Heart right ventricle (tissue), 16 donors: Measurements from ENCODE around the gene RFC3. TPM values are rescaled to one million over a fixed set of nuclear protein-coding genes. Genes with fewer than 3 reads are reported as not detected.
"Not testable (repeated sequence)": the region's sequence is repeated elsewhere in the genome, so short reads cannot be mapped to it uniquely, and the experiment has no call there.

Experiments
- ATAC-seq, 8 donors: fragments of 200-7000 bp; cut with Tn5 transposase; one replicate each; pipeline ENCODE4 v1.9.1; 2020; ENCODE audit warnings: mild to moderate bottlenecking in 8 of 8, moderate library complexity in 8 of 8, moderate number of reproducible peaks in 1 of 8
- DNase-seq, 2 donors: peaks; one replicate each; pipeline ENCODE4 v3.0.0-alpha.2; 2020
- H3K27ac ChIP-seq, 10 donors: fragments of 200-600 bp; sonication (generic) in 2 of 10; one replicate each; pipeline versions ENCODE4 v1.5.0 to v1.8.0; 2020 to 2022; ENCODE audit warnings: mild to moderate bottlenecking in 3 of 10
- H3K27me3 ChIP-seq, 7 donors: fragments of 200-600 bp; one replicate each; pipeline ENCODE4 v1.8.0; 2021 to 2022; ENCODE audit warnings: mild to moderate bottlenecking in 2 of 7
- H3K36me3 ChIP-seq, 9 donors: fragments of 200-600 bp; sonication (generic) in 1 of 9; one replicate each; pipeline versions ENCODE4 v1.5.0 to v1.8.0; 2020 to 2022; ENCODE audit warnings: mild to moderate bottlenecking in 2 of 9
- H3K4me1 ChIP-seq, 9 donors: fragments of 200-600 bp; sonication (generic) in 1 of 9; one replicate each; pipeline versions ENCODE4 v1.5.0 to v1.8.0; 2020 to 2022; ENCODE audit warnings: mild to moderate bottlenecking in 4 of 9
- H3K4me3 ChIP-seq, 10 donors: fragments of 200-600 bp; sonication (generic) in 2 of 10; one replicate each; pipeline versions ENCODE4 v1.5.0 to v1.8.0; 2020 to 2022; ENCODE audit warnings: mild to moderate bottlenecking in 7 of 10, moderate library complexity in 2 of 10
- H3K9me3 ChIP-seq, 11 donors: fragments of 200-600 bp in 10 of 11; sonication (generic) in 2 of 11; one replicate each; pipeline versions ENCODE4 v1.5.0 to v1.8.0; 2013 to 2022; ENCODE audit warnings: mild to moderate bottlenecking in 2 of 11, control low read depth in 1 of 11, moderate library complexity in 1 of 11
- WGBS, 2 donors: extraction: QIAGEN DNeasy Blood & Tissue Kit; methylation state at CpG; one replicate each; pipeline ENCODE4 v1.1.7; 2013; ENCODE audit warnings: inconsistent platforms in 1 of 2; 5-methylcytosine and 5-hydroxymethylcytosine counted together
- intact Hi-C, 10 donors: fragments of 100-400 bp; cut with DNase I; formaldehyde crosslinking; loops; one replicate each; pipeline versions ENCODE4 v1.11.1 to v1.14.2; 2022
- polyA plus RNA-seq, 2 donors: library from polyadenylated mRNA; stranded (reverse); fragments of 200-250 nt; gene quantifications; one replicate each; pipeline ENCODE4 v1.2.3, GENCODE V29; 2013
- total RNA-seq, 10 donors: library from RNA; stranded (reverse); fragmentation: NEBNext Ultra II Directional in 3 of 10; extraction: Animal tissue kit (Norgen Biotek cat#: 25700) in 3 of 10; gene quantifications; one replicate each; pipeline versions ENCODE4 v1.2.1 to v1.2.4, GENCODE V29; 2021 to 2023
- TF ChIP-seq, protein P1 (sequence below), 9 donors: fragments of 200-600 bp; sonication (generic) in 2 of 9; IDR thresholded peaks; one replicate each; pipeline versions ENCODE4 v1.5.0 to v1.8.0; 2021 to 2022; ENCODE audit warnings: antibody characterized with exemption in 9 of 9, mild to moderate bottlenecking in 5 of 9, moderate library complexity in 1 of 9
- donor health status: Arrhythmogenic right ventricular cardiomyopathy.
- donor health status: ischemic (EF 13 %, LVEDD 7.1; RV severe dilation, severe dysfunction).
- donor health status: healthy with polysubstance abuse.
- donor health status: DM: no; HTN: yes; CAD: no.
- donor health status: DM: no; HTN: no; CAD: no.
- donor health status: ischemic (EF 25% LVEDD 6.9; RV normal size, moderate dysfunction).
- donor health status: ischemic (EF 25% LVEDD 5.7; RV mildly dilated, moderate dysfunction).
- donor health status: healthy.
- donor health status: DM: yes; HTN: yes; CAD: no.
- donor health status: Ischemic cardiomyopathy.
- donor health status: ischemic (EF 35%, LVEDD 5.7; RV mildly dilated, moderate dysfunction).
- donor health status: nonischemic (EF 11% LVEDD 7.7; RV severe dilation, severe dysfunction).
- donor health status: DM: yes; HTN: yes; CAD: no.
- donor health status: PGD.
- donor health status: ischemic (EF 29% LVEDD 5.4; RV normal size, mild dysfunction).
- donor health status: nonischemic (EF 23%, LVEDD 6.1; RV moderate dilation, normal function).

The RFC3 gene
- total and polyA plus RNA-seq, 12 donors: 2.5 to 7.0 (median 5.2) TPM

DNA sequence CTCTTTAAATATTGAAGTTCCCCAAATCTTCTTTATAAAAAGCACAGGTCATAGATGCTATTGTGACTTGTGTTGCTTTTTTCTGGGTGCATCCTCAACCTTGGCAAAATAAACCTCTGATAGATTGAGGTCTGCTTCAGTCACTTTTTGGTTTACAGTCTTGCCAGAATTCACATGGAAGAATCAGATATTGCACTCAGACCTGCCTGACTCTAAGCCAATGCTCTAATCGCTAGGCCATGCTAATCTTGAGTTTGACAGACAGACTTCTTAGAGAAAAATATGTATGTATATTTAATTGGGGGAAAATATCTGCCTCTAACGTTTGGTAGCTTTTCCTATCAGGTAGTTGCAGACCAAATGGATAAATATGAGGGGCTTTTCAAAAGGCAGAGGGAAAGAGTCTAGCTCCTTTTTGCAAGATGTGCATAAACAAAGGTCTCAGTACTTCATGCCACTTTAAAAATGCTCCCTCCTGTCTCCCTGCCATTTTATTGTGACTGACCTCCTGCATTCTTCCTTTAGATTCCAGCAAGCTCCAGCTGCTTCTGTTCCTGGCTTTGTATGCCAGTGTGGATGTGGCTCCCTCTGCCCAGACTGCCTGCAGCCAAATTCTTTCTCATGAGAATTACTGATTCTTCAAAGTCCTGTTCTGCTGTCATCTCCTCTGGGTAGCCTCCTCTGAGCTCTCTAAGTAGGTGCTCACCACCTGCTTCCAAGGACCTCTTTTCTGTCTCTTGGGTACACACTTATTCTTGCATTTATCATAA is 42.4 kb upstream of the RFC3 start:
- TF ChIP-seq, protein P1, sequence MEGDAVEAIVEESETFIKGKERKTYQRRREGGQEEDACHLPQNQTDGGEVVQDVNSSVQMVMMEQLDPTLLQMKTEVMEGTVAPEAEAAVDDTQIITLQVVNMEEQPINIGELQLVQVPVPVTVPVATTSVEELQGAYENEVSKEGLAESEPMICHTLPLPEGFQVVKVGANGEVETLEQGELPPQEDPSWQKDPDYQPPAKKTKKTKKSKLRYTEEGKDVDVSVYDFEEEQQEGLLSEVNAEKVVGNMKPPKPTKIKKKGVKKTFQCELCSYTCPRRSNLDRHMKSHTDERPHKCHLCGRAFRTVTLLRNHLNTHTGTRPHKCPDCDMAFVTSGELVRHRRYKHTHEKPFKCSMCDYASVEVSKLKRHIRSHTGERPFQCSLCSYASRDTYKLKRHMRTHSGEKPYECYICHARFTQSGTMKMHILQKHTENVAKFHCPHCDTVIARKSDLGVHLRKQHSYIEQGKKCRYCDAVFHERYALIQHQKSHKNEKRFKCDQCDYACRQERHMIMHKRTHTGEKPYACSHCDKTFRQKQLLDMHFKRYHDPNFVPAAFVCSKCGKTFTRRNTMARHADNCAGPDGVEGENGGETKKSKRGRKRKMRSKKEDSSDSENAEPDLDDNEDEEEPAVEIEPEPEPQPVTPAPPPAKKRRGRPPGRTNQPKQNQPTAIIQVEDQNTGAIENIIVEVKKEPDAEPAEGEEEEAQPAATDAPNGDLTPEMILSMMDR (IDR thresholded peaks at IDR 0.05): no peak
- Histone ChIP-seq H3K4me1 (peaks cover 0 to 23% (median 6%) of the 10 kb centered on the region in 9 donors), H3K27me3 (no peaks in the 10 kb centered on the region), H3K27ac (no peak overlapping the region), H3K36me3 (no peaks in the 10 kb centered on the region), H3K4me3 (no peak overlapping the region), H3K9me3 (peaks cover 0 to 2% (median 0%) of the 10 kb centered on the region in 11 donors)
- intact Hi-C loops: no loop called here
- ATAC-seq (peak in 2 of 8 donors; percentile 39 to 53), DNase-seq (no peak)
- 25 to 31% methylated on average over 2 of the region's 2 CpGs for WGBS, 2 donors

DNA sequence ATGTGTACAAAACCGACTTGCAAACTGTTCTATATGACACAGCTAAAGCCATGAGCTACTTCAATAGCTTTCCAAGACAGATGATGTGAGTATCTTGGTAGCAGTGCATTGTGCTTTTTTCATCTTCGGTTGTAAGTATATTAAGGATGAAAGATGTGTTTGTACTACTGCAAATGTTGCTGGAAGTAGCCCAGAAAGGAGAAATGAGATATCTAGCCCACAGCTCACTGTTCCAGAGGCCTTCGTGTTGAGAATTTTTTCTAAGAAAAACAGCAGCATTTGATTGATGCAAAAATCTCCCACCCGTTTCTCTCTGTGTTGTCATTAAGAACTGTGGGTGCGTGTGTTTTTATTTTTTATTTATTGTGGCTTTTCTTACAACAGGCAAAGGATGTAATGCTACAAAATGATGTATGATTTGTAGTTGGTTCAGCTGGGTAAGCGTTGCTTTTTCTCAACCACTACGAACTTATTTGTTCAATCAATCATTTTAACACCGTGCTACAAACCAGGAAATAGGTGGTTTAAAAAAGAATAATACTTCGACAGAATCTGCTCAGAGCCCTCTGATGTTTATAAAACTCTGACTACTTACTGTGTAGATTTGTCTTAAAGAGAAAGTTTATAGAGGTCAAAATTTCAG is 41.6 kb upstream of the RFC3 start:
- Histone ChIP-seq H3K36me3 (no peaks in the 10 kb centered on the region), H3K27ac (no peak overlapping the region), H3K4me3 (no peak overlapping the region), H3K27me3 (no peaks in the 10 kb centered on the region), H3K9me3 (peaks cover 0 to 5% (median 0%) of the 10 kb centered on the region in 11 donors), H3K4me1 (peaks cover 0 to 23% (median 6%) of the 10 kb centered on the region in 9 donors)
- TF ChIP-seq, protein P1 (IDR thresholded peaks at IDR 0.05): no peak
- ATAC-seq (no peak), DNase-seq (no peak)
- 70 to 74% methylated on average over 9 of the region's 9 CpGs for WGBS, 2 donors
- intact Hi-C loops: no loop called here

DNA sequence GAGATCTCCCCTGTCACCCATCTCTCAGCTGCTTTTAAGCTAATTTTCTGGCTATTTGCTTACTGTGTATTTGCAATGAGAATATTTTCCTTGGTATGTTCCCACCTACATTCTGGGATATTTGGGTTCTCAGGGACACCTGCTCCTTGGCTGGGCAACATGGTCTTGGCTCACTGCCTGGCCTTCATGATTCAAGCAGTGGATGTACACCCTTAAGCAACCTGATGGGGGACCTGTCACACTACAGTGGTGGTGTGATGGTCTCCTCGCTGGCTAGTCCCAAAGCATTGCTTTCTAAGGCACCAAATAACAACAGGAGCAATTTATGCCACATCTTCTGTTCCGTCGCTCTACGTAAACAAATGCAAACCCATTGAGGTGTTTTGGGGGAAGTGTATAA is 35.3 kb upstream of the RFC3 start:
- no peaks in the 10 kb centered on the region for H3K36me3 ChIP-seq
- peaks cover 0 to 11% (median 0%) of the 10 kb centered on the region in 11 donors for H3K9me3 ChIP-seq
- intact Hi-C loops: no loop called here
- no peak overlapping the region for H3K4me3 ChIP-seq
- 72 to 73% methylated on average over 4 of the region's 4 CpGs for WGBS, 2 donors
- no peak for ATAC-seq
- TF ChIP-seq, protein P1 (IDR thresholded peaks at IDR 0.05): no peak
- H3K27me3 ChIP-seq: no peaks in the 10 kb centered on the region
- no peak for DNase-seq
- H3K27ac ChIP-seq: no peak overlapping the region
- peaks cover 0 to 10% (median 0%) of the 10 kb centered on the region in 9 donors for H3K4me1 ChIP-seq

DNA sequence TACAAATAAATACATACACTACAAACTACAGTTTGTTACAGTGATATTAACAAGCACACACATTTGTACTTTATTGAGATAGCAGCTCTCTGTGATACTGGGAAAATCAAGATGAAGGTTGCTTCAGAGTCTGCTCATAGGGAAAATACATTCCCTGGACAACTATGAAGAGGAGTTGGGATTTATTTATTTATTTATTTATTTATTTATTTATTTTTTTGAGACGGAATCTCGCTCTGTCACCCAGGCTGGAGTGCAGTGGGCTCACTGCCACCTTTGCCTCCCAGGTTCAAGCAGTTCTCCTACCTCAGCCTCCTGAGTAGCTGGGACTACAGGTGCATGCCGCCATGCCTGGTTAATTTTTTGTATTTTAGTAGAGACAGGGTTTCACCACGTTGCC is 34.7 kb upstream of the RFC3 start:
- H3K4me1 ChIP-seq, H3K4me3 ChIP-seq, H3K27ac ChIP-seq, H3K27me3 ChIP-seq, intact Hi-C loops, H3K36me3 ChIP-seq, ATAC-seq, DNase-seq: not testable (repeated sequence)
- WGBS, 2 donors: 45 to 47% methylated on average over 4 of the region's 4 CpGs
- peaks cover 0 to 11% (median 0%) of the 10 kb centered on the region in 11 donors for H3K9me3 ChIP-seq
